ENCODE results near the gene TMEM117.

DNA sequence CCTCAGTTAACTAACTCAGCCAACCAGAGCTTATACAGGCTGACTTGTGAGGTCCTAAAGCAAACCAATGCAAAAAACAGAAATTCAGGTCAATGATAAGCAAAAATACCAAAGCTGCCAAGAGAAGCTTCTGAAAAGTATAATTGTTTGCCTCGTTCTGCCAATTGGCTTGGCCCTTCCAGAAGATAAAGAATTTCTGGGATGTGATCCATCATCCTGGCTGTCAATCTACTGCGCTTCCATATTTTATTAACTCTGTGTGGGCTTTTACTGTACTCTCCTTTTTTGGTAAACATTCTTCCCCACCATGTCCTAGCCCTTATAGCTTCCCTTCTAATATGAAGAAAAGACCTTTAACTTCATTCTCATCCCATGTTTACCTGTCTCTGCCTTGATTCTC lies 387.9 kb downstream of the TMEM117 start:
- TF ChIP-seq, protein P1, sequence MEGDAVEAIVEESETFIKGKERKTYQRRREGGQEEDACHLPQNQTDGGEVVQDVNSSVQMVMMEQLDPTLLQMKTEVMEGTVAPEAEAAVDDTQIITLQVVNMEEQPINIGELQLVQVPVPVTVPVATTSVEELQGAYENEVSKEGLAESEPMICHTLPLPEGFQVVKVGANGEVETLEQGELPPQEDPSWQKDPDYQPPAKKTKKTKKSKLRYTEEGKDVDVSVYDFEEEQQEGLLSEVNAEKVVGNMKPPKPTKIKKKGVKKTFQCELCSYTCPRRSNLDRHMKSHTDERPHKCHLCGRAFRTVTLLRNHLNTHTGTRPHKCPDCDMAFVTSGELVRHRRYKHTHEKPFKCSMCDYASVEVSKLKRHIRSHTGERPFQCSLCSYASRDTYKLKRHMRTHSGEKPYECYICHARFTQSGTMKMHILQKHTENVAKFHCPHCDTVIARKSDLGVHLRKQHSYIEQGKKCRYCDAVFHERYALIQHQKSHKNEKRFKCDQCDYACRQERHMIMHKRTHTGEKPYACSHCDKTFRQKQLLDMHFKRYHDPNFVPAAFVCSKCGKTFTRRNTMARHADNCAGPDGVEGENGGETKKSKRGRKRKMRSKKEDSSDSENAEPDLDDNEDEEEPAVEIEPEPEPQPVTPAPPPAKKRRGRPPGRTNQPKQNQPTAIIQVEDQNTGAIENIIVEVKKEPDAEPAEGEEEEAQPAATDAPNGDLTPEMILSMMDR (conservative IDR thresholded peaks at IDR 0.05 in 1 of 2, IDR thresholded peaks at IDR 0.05 in 1 of 2; ENCODE audit: extremely low read depth in 1 of 2, insufficient read depth in 1 of 2, low read depth in 1 of 2, low read length in 2 of 2): no peak
- no peak for TF ChIP-seq EZH2 (IDR thresholded peaks at IDR 0.05; ENCODE audit: borderline replicate concordance, low read length)

Measured in mammary epithelial cell (primary cell).